GM21619 (cell line): Measurements from ENCODE around the gene HLA-E.
A peak's percentile ranks its signal among the peaks of the same experiment; 100 is the strongest.
"Not testable (repeated sequence)": the region's sequence is repeated elsewhere in the genome, so short reads cannot be mapped to it uniquely, and the experiment has no call there.

ENCODE experiments used
- ATAC-seq: cut with Tn5 transposase; IDR thresholded peaks from one replicate; pipeline ENCODE4 v1.9.1; 2021; ENCODE audit not compliant: unreplicated experiment

Gene HLA-E

DNA sequence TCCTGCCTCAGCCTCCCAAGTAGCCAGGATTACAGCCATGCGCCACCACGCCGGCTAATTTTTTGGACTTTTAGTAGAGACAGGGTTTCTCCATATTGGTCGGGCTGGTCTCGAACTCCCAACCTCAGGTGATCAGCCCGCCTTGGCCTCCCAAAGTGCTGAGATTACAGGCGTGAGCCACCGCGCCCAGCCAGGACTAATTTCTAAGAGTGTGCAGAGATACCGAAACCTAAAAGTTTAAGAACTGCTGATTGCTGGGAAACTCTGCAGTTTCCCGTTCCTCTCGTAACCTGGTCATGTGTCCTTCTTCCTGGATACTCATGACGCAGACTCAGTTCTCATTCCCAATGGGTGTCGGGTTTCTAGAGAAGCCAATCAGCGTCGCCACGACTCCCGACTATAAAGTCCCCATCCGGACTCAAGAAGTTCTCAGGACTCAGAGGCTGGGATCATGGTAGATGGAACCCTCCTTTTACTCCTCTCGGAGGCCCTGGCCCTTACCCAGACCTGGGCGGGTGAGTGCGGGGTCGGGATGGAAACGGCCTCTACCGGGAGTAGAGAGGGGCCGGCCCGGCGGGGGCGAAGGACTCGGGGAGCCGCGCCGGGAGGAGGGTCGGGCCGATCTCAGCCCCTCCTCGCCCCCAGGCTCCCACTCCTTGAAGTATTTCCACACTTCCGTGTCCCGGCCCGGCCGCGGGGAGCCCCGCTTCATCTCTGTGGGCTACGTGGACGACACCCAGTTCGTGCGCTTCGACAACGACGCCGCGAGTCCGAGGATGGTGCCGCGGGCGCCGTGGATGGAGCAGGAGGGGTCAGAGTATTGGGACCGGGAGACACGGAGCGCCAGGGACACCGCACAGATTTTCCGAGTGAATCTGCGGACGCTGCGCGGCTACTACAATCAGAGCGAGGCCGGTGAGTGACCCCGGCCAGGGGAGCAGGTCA is at the start of gene HLA-E:
Gene HLA-E, plus strand, starts transcription at position 429 of the 945 bp plus-strand sequence. Its CDS starts 23 bp downstream, at position 452.
- peak; percentile 81 for ATAC-seq

- ATAC-seq = no peak
Measured at GRCh38 chr6:30441171-30441570, 48.1 kb upstream of the HLA-E start.

GRCh38 chr6:30443657-30444450 is 45.5 kb upstream of the HLA-E start:
- no peak for ATAC-seq

- no peak for ATAC-seq
Measured at GRCh38 chr6:30444451-30444742, 44.9 kb upstream of the HLA-E start.

DNA sequence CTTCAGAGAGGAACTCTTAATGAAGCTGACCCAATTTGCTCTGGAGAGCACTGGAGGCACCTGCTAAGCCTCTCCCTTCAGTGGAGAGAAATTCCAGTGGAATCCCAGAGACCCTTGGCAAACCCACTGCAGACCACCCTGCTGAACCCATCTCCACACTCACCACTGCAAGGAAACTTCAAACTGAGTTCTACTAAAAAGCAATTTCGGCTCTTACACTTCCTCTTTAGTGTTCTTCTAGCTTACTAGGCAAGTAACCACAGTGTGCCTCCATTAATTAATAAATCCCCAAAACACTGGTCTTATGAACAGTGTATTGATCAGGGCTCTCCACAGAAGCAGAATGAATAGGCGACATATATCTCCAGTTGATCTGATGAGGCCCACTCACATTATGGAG is 43.0 kb upstream of the HLA-E start:
- no peak for ATAC-seq

GRCh38 chr6:30447237-30447636 is 42.1 kb upstream of the HLA-E start:
- no peak for ATAC-seq

DNA sequence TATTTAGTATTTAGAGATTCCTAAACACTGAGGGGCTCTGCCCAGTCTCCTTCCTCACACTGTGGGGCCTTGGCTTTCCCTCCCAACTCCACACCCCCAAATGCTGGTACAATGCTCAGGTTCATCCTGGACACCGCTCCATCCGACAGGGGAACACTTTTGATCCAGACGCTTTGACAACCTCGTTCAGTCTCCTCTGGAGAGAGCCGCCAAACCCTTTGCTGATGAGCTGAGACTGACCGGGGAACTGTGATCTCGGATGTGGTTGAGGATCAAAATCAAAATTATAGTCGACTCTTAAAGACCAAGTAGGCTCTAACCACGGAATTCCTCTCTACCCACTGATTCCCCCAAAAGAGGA is 38.8 kb upstream of the HLA-E start:
- ATAC-seq = no peak

GRCh38 chr6:30450909-30451841 is 38.1 kb upstream of the HLA-E start:
- ATAC-seq = no peak

- ATAC-seq = no peak
Measured at GRCh38 chr6:30452736-30453507, 36.4 kb upstream of the HLA-E start.

- ATAC-seq = peak; percentile 69
Measured at GRCh38 chr6:30453508-30454116, 35.7 kb upstream of the HLA-E start.

DNA sequence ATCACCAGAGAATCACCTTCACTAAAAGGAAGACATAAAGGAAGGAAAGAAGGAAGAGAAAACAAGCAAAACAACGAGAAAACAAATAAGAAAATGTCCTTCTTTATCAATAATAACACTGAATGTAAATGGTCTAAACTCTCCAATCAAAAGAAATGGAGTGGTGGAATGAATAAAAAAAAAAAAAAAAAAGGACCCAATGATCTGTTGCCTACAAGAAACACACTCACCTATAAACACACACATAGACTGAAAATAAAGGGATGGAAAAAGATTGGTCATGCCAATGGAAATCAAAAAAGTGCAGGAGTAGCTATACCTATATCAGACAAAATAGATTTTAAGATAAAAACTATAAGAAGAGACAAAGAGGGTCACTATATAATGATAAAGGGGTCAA is 30.2 kb upstream of the HLA-E start:
- ATAC-seq = no peak

DNA sequence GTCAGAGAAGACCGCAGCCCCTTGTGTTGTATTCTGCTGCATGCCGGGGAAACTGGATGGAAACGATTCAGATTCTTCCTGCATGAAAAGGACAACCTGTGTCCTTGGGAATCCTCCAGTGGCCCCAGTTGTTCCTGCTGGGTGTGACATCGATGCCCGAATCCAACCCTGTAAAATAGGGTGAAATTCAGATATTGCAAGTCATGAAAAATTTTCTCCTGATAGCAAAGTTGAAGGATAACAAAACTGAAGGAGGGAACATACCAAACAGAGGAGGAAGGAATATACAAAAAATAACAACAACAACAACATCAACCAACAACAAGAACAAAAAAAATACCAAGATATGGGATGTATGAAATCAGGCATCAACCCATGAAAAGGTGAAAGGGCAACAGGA is 28.3 kb upstream of the HLA-E start:
- ATAC-seq = no peak

DNA sequence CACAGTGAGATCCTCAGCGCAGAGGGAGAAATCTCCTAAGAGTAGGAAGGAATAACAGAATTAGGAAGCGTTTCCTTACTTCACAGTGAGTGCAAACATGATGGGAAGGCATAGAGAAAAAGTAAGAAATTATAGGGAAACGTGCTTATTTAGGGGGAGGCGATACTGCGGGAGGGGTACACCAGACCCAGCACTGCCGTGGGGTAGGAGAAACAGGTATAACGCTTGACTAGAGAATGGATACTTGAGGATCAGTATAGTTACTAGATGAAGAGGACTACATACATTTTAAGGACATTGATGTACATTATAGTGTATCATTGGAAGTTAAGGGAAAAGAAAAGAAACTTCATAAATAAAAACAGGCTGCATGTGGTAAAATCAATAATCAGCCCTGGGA is 26.8 kb upstream of the HLA-E start:
- ATAC-seq = no peak

DNA sequence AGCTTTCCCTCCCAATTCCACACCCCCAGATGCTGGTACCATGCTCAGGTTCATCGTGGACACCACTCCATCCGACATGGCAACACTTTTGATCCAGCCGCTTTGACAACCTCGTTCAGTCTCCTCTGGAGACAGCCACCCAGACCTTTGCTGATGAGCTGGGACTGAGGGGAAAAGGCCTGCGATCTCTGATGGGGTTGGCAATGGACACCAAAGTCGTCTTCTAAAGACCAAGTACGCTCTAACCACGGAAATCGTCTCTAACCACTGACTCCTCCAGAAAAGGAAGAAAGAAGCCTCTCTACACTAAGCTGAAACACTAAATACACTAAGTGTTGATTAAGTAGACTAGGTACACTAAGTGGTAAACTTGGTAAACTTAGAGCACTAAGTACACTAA is 26.1 kb upstream of the HLA-E start:
- no peak for ATAC-seq

DNA sequence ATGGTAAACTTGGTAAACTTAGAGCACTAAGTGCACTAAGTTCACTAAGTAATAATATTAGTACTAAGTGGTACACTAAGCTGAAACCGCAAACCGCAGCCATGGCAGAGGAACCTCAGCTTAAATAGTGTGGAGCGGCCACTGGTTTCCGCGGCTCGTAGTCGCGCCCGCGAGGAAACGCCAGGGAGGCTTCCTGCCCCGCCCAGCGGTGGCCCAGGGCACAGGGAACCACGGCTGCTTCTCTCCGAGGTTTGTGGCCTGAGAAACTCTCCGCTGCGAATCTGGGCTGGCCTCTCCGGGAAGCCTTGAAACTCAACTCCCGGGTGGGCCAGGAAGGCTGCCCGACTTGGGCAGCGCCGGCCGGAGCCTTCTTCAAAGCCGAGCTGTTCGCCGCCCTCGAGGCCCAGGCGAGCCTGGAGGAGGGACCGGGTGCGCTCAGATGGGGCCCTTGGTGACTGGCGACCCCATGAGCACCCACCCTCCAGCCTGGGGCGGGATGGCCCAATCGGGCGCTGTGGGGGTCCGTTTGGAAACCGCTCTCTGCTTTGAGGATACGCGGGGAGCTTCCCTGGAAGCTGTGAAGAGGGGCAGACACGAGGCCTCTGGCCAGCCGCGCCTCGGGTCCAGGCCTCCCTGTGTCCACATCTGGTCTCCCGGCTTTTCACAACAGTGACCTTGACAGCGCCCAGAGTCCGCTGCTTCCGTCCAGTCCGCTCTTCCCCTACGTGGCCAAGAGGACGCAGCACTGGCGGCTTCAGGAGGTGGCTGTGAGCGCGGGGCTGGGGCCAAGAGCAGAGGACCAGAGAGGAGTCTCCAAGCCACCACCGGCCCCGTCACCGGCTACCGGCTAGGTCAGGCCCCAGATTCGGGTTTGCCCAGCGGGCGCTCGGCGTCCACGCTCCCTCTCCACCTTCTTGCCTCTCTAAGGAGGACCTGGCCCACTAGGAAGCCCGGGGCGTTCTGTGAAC is 25.4 kb upstream of the HLA-E start:
- no peak for ATAC-seq

DNA sequence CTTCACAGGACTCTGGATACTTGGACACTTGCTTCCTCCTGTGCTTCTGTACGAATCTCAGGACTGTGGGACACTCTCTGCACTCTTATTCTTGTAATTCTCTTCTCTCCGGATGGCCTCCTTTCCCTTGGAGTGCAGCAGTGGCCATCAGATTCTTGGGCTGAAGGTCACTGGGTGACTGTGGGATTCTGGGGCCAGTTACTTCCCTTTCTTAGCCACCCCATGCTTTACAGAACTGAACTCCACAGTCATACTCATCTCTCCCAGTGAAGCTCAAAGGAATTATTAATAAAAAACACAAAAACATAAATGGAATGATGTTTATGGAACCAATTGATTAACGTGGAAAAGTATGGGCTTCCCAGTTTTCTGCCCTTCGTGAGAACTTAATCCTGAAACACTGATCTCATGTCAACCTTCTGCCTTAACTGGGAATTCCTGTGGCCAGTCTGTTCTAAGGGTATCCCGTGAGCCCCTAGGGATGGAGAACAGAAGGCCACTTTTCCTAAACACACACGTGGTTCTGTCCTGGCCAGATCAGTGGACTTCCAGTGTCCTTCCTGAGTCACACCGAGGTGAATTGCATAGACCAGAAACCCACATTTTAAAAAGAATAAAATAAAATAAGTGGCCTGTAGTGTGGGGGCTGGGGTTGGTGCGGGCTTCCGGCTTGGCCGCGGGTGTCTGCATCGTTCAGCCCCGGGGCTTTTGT is 23.6 kb upstream of the HLA-E start:
- ATAC-seq = no peak

DNA sequence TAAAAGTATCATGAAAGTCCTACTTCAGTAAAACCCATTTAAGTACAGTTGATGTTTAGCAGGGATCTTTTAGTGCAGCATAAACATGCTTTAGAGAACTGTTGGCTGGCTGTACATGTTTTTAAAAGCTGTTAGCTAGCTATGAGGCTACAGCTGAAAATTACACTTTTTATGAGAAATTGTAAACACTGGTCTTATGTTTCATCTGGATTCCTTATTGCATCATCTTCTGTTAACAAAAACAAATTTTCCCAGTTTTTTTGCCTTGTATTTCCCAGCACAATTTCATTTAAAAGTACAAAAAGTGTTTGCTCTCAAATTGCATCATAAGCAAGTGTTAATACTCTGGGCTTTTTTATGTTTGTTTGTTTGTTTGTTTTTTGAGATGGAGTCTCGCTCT is 18.3 kb upstream of the HLA-E start:
- ATAC-seq = no peak

GRCh38 chr6:30475116-30475515 is 14.2 kb upstream of the HLA-E start:
- ATAC-seq = not testable (repeated sequence)
